Naive thymus-derived CD8-positive, alpha-beta T cell (primary cell): ENCODE data around the gene MATR3. TPM values are rescaled to one million over a fixed set of nuclear protein-coding genes. Genes with fewer than 3 reads are reported as not detected.
"Not testable (repeated sequence)": the region's sequence is repeated elsewhere in the genome, so short reads cannot be mapped to it uniquely, and the experiment has no call there.

Experiments used
- ATAC-seq, 2 donors: fragments of 150-1000 bp; cut with Tn5 transposase in 1 of 2; sonication (Bioruptor Pico), chemical (Tn5 transposase) in 1 of 2; 1 replicate in 1 of 2; 2 replicates in 1 of 2; pipeline ENCODE4 v1.10.0; 2021; ENCODE audit warnings: mild to moderate bottlenecking in 2 of 2, moderate library complexity in 2 of 2
- POLR2A ChIA-PET: fragments of 350-600 bp; sonication (Branson Sonifier 250); formaldehyde crosslinking; loops from one replicate; lab custom pipeline; 2021; ENCODE audit warnings: antibody characterized with exemption; lab: Charles Lee
- DNase-seq, 10 donors: peaks; one replicate each; pipeline versions ENCODE4 v3.0.0 to v3.0.0-alpha.2; 2020 to 2022
- H3K27ac Mint-ChIP-seq, 10 donors: one replicate each; pipeline ENCODE4 v1.8.0; 2020 to 2022; ENCODE audit warnings: mild to moderate bottlenecking in 10 of 10, mixed read lengths in 10 of 10, moderate library complexity in 4 of 10, inconsistent platforms in 1 of 10
- H3K27me3 Mint-ChIP-seq, 5 donors: one replicate each; pipeline ENCODE4 v1.8.0; 2021 to 2022; ENCODE audit warnings: mixed read lengths in 5 of 5
- H3K36me3 Mint-ChIP-seq, 3 donors: one replicate each; pipeline ENCODE4 v1.8.0; 2020 to 2022; ENCODE audit warnings: mixed read lengths in 3 of 3, mild to moderate bottlenecking in 2 of 3, inconsistent platforms in 1 of 3
- H3K4me1 Mint-ChIP-seq, 4 donors: one replicate each; pipeline ENCODE4 v1.8.0; 2021 to 2022; ENCODE audit warnings: mixed read lengths in 4 of 4
- H3K4me3 Mint-ChIP-seq, 10 donors: one replicate each; pipeline ENCODE4 v1.8.0; 2020 to 2022; ENCODE audit warnings: mild to moderate bottlenecking in 10 of 10, mixed read lengths in 10 of 10, moderate library complexity in 6 of 10, inconsistent platforms in 1 of 10
- H3K9me3 Mint-ChIP-seq, 9 donors: one replicate each; pipeline ENCODE4 v1.8.0; 2020 to 2022; ENCODE audit warnings: mixed read lengths in 9 of 9, mild to moderate bottlenecking in 3 of 9, inconsistent platforms in 1 of 9, moderate library complexity in 1 of 9
- polyA plus RNA-seq, 3 donors: library from polyadenylated mRNA; unstranded; fragments of 300-500 nt; fragmentation: Illumina TruSeq; gene quantifications; one replicate each; pipeline ENCODE4 v1.2.3, GENCODE V29; 2021
- total RNA-seq, 8 experiments: library from RNA in 2 of 8; stranded (reverse) in 2 of 8; gene quantifications; one replicate each; pipeline ENCODE4 v1.2.3 and lab custom pipeline; 2021 to 2026

Gene MATR3
- total and polyA plus RNA-seq, 5 experiments from 2014 or later = 259 to 351 (median 323) TPM

- peaks cover 0 to 9% (median 5%) of the 10 kb centered on the region in 5 donors for H3K27me3 Mint-ChIP-seq
- H3K4me3 Mint-ChIP-seq = peak overlapping the region in 1 of 10 donors; percentile 1
Observed at GRCh38 chr5:139263536-139263935, 30.0 kb upstream of the MATR3 start.

GRCh38 chr5:139263946-139264345, 29.6 kb upstream of the MATR3 start:
- Mint-ChIP-seq H3K4me1 (peaks cover 10 to 26% (median 23%) of the 10 kb centered on the region in 4 donors), H3K9me3 (no peaks in the 10 kb centered on the region), H3K27ac (peak overlapping the region in 1 of 10 donors; percentile 21), H3K36me3 (no peaks in the 10 kb centered on the region), H3K27me3 (peaks cover 0 to 8% (median 4%) of the 10 kb centered on the region in 5 donors), H3K4me3 (no peak overlapping the region)
- POLR2A ChIA-PET = no interaction called here
- DNase-seq (no peak), ATAC-seq (no peak)

More at GRCh38 chr5:139263536-139263935, 30.0 kb upstream of the MATR3 start:
- Mint-ChIP-seq H3K9me3 (no peaks in the 10 kb centered on the region), H3K27ac (peak overlapping the region in 1 of 10 donors; percentile 21), H3K36me3 (no peaks in the 10 kb centered on the region), H3K4me1 (peaks cover 10 to 25% (median 20%) of the 10 kb centered on the region in 4 donors)
- POLR2A ChIA-PET = no interaction called here
- no peak for DNase-seq
- no peak for ATAC-seq

GRCh38 chr5:139265001-139265400, 28.5 kb upstream of the MATR3 start:
- DNase-seq (no peak), ATAC-seq (no peak)
- H3K4me3 Mint-ChIP-seq = no peak overlapping the region
- no peaks in the 10 kb centered on the region for H3K9me3 Mint-ChIP-seq
- H3K27ac Mint-ChIP-seq = no peak overlapping the region
- peaks cover 12 to 26% (median 24%) of the 10 kb centered on the region in 4 donors for H3K4me1 Mint-ChIP-seq
- POLR2A ChIA-PET = no interaction called here
- H3K36me3 Mint-ChIP-seq = no peaks in the 10 kb centered on the region
- peaks cover 0 to 4% (median 0%) of the 10 kb centered on the region in 5 donors for H3K27me3 Mint-ChIP-seq

- ATAC-seq = no peak
- POLR2A ChIA-PET = interaction anchor here (0.7 kb wide), 1 partner anchor 28 kb away, joined by 4 read pairs; no protein-coding TSS in a partner anchor
- H3K27me3 Mint-ChIP-seq = no peaks in the 10 kb centered on the region
Observed at GRCh38 chr5:139266236-139266635, 27.3 kb upstream of the MATR3 start.

GRCh38 chr5:139267481-139267880, 26.1 kb upstream of the MATR3 start:
- H3K4me1 Mint-ChIP-seq = peaks cover 13 to 25% (median 21%) of the 10 kb centered on the region in 4 donors
- H3K27ac Mint-ChIP-seq = no peak overlapping the region
- DNase-seq (no peak), ATAC-seq (no peak)
- no peak overlapping the region for H3K4me3 Mint-ChIP-seq
- H3K36me3 Mint-ChIP-seq = no peaks in the 10 kb centered on the region
- H3K27me3 Mint-ChIP-seq = no peaks in the 10 kb centered on the region
- H3K9me3 Mint-ChIP-seq = no peaks in the 10 kb centered on the region
- POLR2A ChIA-PET = no interaction called here

More at GRCh38 chr5:139266236-139266635, 27.3 kb upstream of the MATR3 start:
- no peak overlapping the region for H3K4me3 Mint-ChIP-seq
- H3K36me3 Mint-ChIP-seq = no peaks in the 10 kb centered on the region
- no peak overlapping the region for H3K27ac Mint-ChIP-seq
- no peaks in the 10 kb centered on the region for H3K9me3 Mint-ChIP-seq
- H3K4me1 Mint-ChIP-seq = peaks cover 13 to 26% (median 24%) of the 10 kb centered on the region in 4 donors
- no peak for DNase-seq

- Mint-ChIP-seq H3K4me1 (peaks cover 19 to 29% (median 27%) of the 10 kb centered on the region in 4 donors), H3K9me3 (no peaks in the 10 kb centered on the region), H3K4me3 (no peak overlapping the region), H3K27me3 (no peaks in the 10 kb centered on the region), H3K36me3 (no peaks in the 10 kb centered on the region), H3K27ac (peak overlapping the region in 3 of 10 donors; percentile 1 to 9 (median 3))
- DNase-seq = no peak
- no peak for ATAC-seq
- POLR2A ChIA-PET = no interaction called here
Observed at GRCh38 chr5:139268364-139269202, 25.0 kb upstream of the MATR3 start.

GRCh38 chr5:139270718-139271117, 22.8 kb upstream of the MATR3 start:
- not testable (repeated sequence) for H3K36me3 Mint-ChIP-seq, H3K4me3 Mint-ChIP-seq, ATAC-seq, H3K27me3 Mint-ChIP-seq, H3K27ac Mint-ChIP-seq, DNase-seq, H3K9me3 Mint-ChIP-seq
- POLR2A ChIA-PET = interaction anchor here (0.6 kb wide), 1 partner anchor 46 kb away, joined by 6 read pairs; no protein-coding TSS in a partner anchor
- H3K4me1 Mint-ChIP-seq = peaks cover 21 to 48% (median 45%) of the 10 kb centered on the region in 4 donors

GRCh38 chr5:139271201-139272027, 22.1 kb upstream of the MATR3 start:
- DNase-seq (no peak), ATAC-seq (no peak)
- Mint-ChIP-seq H3K27ac (peak overlapping the region in 5 of 10 donors; percentile 12 to 49 (median 37)), H3K4me1 (peaks cover 26 to 55% (median 52%) of the 10 kb centered on the region in 4 donors), H3K36me3 (peaks cover 0 to 6% (median 0%) of the 10 kb centered on the region in 3 donors), H3K4me3 (peak overlapping the region in 2 of 10 donors; percentile 6), H3K27me3 (no peaks in the 10 kb centered on the region), H3K9me3 (no peaks in the 10 kb centered on the region)
- POLR2A ChIA-PET = interaction anchor here (0.5 to 6.9 kb wide), 4 partner anchors 24 to 286 kb away, joined by 3 to 88 read pairs (median 10); partner anchors contain the start of genes MATR3 and PAIP2

- H3K27ac Mint-ChIP-seq = peak overlapping the region; percentile 72 to 95 (median 90)
- DNase-seq (peak in 7 of 10 donors; percentile 12 to 53 (median 44)), ATAC-seq (peak; percentile 14 to 51)
- POLR2A ChIA-PET = interaction anchor here (0.6 to 6.9 kb wide), 8 partner anchors 23 to 697 kb away, joined by 3 to 88 read pairs (median 4); partner anchors contain the start of genes HSPA9, MATR3, PAIP2 and SIL1
- H3K9me3 Mint-ChIP-seq = no peaks in the 10 kb centered on the region
- peak overlapping the region; percentile 80 to 94 (median 88) for H3K4me3 Mint-ChIP-seq
- H3K36me3 Mint-ChIP-seq = peaks cover 0 to 16% (median 0%) of the 10 kb centered on the region in 3 donors
- H3K4me1 Mint-ChIP-seq = peaks cover 32 to 64% (median 61%) of the 10 kb centered on the region in 4 donors
- H3K27me3 Mint-ChIP-seq = no peaks in the 10 kb centered on the region
Observed at GRCh38 chr5:139272471-139273321, 20.8 kb upstream of the MATR3 start.

- ATAC-seq (peak; percentile 13 to 17), DNase-seq (no peak)
- H3K27ac Mint-ChIP-seq = peak overlapping the region; percentile 72 to 95 (median 90)
- H3K4me1 Mint-ChIP-seq = peaks cover 32 to 61% (median 59%) of the 10 kb centered on the region in 4 donors
- POLR2A ChIA-PET = interaction anchor here (0.7 to 6.9 kb wide), 6 partner anchors 22 to 697 kb away, joined by 3 to 88 read pairs (median 8); partner anchors contain the start of genes HSPA9, MATR3, PAIP2 and SIL1
- no peaks in the 10 kb centered on the region for H3K9me3 Mint-ChIP-seq
- H3K4me3 Mint-ChIP-seq = peak overlapping the region; percentile 80 to 94 (median 88)
- peaks cover 0 to 21% (median 0%) of the 10 kb centered on the region in 3 donors for H3K36me3 Mint-ChIP-seq
- H3K27me3 Mint-ChIP-seq = no peaks in the 10 kb centered on the region
Observed at GRCh38 chr5:139273322-139273571, 20.3 kb upstream of the MATR3 start.

GRCh38 chr5:139273572-139274289, 19.8 kb upstream of the MATR3 start:
- peaks cover 32 to 57% (median 55%) of the 10 kb centered on the region in 4 donors for H3K4me1 Mint-ChIP-seq
- POLR2A ChIA-PET = interaction anchor here (0.7 to 6.9 kb wide), 9 partner anchors 12 to 1374 kb away, joined by 3 to 88 read pairs (median 4); partner anchors contain the start of genes HSPA9, IK, MATR3 and PAIP2
- H3K9me3 Mint-ChIP-seq = no peaks in the 10 kb centered on the region
- H3K36me3 Mint-ChIP-seq = peaks cover 0 to 24% (median 0%) of the 10 kb centered on the region in 3 donors
- H3K4me3 Mint-ChIP-seq = peak overlapping the region; percentile 80 to 94 (median 88)
- peak; percentile 82 to 88 for ATAC-seq
- peak overlapping the region; percentile 72 to 95 (median 90) for H3K27ac Mint-ChIP-seq
- DNase-seq = peak; percentile 66 to 93 (median 83)
- no peaks in the 10 kb centered on the region for H3K27me3 Mint-ChIP-seq
